Fibroblast of the aortic adventitia (primary cell): ENCODE results near the gene FSCN2. TPM values are rescaled to one million over a fixed set of nuclear protein-coding genes. Genes with fewer than 3 reads are reported as not detected.

ENCODE experiments used
- DNase-seq: peaks from one replicate; pipeline ENCODE4 v3.0.0-alpha.2; 2010; ENCODE audit warnings: low read depth
- H3K4me3 ChIP-seq: 2 replicates; pipeline ENCODE4 v1.5.1; 2011; ENCODE audit warnings: low read depth, mild to moderate bottlenecking, control low read depth, low read length, moderate library complexity
- CTCF ChIP-seq: IDR thresholded peaks from 2 replicates; pipeline ENCODE4 v1.5.1; 2011; ENCODE audit warnings: mild to moderate bottlenecking, low read length, control low read depth, inconsistent platforms; ENCODE audit not compliant: insufficient read depth
- total RNA-seq: library from RNA; depleted of rRNA; stranded (reverse); fragments of >200 nt; gene quantifications from 2 replicates; pipeline ENCODE4 v1.2.3, GENCODE V29; 2012; ENCODE audit warnings: low replicate concordance

The FSCN2 gene
- total RNA-seq, 1 donor: 1.3 TPM

DNA sequence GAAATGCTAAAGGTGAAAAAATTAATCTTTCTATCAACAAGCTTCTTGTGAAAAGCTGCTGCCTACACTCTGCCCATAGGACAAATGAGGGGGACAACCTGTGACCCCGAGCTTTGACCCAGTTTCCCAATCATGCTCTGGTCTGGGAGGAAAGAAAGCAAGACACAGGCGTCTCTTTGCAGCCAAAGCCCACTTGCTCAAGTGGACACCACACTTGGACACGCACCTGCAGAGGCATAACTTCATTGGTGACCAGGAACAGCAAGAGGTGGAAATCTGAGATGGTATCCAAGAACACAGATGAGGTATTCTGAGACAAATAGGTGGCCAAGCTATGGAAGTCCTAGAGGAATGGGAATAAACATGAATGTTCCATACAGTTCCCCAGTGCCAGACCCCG is 39.0 kb downstream of the FSCN2 start:
- peak overlapping the region; percentile 46 for H3K4me3 ChIP-seq
- TF ChIP-seq CTCF: no peak
- DNase-seq: no peak

DNA sequence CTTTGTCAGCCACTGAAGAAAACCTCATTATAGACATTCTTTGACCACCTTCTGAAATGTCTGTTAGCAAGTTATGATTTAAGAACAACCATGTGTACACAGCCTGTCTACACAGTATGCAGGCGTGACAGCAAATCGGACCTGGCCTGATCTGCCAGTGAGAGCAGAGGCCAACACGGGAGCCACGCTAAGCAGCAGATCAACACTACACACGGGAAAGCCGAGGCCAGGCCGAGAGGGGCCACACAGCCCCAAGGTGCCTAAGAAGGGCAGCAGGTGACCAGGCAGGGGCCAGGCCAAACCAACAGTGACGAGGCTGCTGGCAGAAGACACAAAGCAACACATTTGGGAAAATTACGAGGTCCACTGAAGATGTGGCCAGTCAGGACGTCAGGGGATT is 40.2 kb downstream of the FSCN2 start:
- no peak for TF ChIP-seq CTCF
- no peak for DNase-seq
- no peak overlapping the region for H3K4me3 ChIP-seq

GRCh38 chr17:81569986-81570514 is 41.9 kb downstream of the FSCN2 start:
- no peak for TF ChIP-seq CTCF
- H3K4me3 ChIP-seq: no peak overlapping the region
- DNase-seq: no peak

DNA sequence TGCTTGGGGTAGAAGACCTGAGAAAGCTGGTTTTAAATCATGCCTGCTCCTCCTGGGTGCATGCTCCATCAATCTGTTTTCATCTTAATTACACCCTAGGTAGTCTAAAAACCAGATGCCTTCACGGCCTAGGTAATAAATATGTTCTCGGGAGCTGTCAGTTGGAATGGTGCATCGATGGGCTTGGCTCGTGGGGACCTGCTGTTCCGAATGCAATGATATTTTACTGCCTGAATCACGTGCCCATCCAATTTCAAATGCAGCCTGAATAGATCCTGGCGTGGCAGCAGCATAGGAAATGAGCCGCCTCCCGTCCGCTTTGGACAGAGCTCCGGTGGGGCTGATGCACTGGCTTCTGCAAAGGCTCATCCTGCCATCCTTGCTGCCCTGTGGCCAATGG is 42.8 kb downstream of the FSCN2 start:
- TF ChIP-seq CTCF: no peak
- DNase-seq: no peak
- no peak overlapping the region for H3K4me3 ChIP-seq

DNA sequence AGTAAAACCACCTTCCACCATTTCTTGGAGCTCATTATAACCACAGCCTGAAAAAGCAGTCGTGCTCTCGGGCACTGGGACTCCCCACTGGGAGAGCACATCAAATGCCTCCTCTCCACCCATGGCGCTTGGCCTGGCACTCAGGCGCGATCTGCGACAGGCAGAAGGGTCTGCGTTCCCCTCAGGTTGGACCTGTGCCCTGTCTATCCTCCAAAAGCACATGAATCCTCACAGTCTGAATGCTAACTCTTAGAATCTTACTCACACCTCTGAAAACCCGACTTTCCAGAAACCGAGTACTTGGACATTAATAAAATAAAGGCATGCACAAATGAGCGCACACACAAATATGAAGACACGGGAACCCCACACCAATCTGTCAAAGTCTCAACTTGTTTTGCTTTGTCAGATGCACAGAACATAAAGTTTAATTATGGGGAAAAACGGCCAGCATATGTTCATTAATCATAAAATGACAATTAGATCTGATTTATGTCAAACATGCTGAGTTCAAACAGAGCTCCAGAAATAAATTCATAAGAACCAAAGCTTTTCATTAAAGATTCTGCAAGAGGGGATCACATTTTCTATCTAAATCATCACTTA is 44.5 kb downstream of the FSCN2 start:
- no peak for TF ChIP-seq CTCF
- no peak for DNase-seq
- H3K4me3 ChIP-seq: no peak overlapping the region

DNA sequence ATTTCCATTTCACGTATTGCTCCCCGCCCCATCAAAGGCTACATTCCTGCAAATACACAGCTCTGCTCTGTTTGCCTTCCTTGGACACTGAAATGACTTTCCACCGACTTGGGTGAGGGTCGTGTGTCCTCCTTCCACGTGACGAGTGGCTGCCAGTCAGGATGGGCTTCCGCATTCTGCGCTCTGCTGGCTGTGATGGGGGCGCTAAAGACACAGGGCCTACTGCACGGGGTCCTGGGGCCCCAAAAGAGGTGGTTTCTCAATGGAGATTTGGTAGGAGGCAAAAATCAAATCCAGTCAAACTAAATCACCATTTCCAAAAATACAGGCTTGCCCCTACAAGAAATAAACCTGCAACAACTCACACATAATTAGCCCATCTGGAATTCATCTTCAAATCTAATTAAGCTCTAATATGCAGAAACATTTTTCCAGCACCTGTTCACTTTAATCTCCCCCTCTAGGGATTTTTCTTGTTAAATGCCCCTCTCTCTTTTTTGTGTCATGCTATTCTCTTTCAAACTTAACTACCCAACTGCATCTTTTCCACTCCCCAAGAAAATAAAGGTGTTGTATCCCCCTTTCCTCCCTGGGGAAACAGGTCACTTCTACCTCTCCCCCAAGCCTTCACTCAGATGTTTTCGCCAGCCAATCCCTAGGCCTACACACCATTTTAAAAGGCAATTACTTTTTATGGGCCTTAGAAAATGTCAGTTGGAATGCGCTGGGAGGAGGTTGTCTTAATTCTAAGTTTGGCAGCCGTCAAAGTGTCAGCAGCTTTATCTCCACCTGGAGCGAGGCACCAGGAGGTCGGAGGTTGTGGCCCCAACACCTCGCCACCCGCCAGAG is 45.8 kb downstream of the FSCN2 start:
- no peak for DNase-seq
- no peak for TF ChIP-seq CTCF

GRCh38 chr17:81574643-81574956 is 46.4 kb downstream of the FSCN2 start:
- no peak overlapping the region for H3K4me3 ChIP-seq
- no peak for DNase-seq
- no peak for TF ChIP-seq CTCF

More for the DNA sequence above, 45.8 kb downstream of the FSCN2 start:
- no peak overlapping the region for H3K4me3 ChIP-seq
